K562 (cell line): ENCODE results near the gene RHEX. TPM values are rescaled to one million over a fixed set of nuclear protein-coding genes. Genes with fewer than 3 reads are reported as not detected.
"Not testable (repeated sequence)": the region's sequence is repeated elsewhere in the genome, so short reads cannot be mapped to it uniquely, and the experiment has no call there.

Experiments
- ATAC-seq: fragments of 200-7000 bp; cut with Tn5 transposase; 3 replicates; pipeline ENCODE4 v1.9.1; 2020; ENCODE audit warnings: moderate library complexity
- Bru-seq: library from RNA; stranded (reverse); fragments of 400-500 nt; gene quantifications from one replicate; lab custom pipeline; 2021; lab: Mats Ljungman, UMichigan
- BruChase-seq, 2 experiments: library from RNA; stranded (reverse); fragments of 400-500 nt; gene quantifications; one replicate each; lab custom pipeline; 2021; lab: Mats Ljungman, UMichigan
- BruUV-seq: library from RNA; stranded (reverse); fragments of 400-500 nt; replicated peaks from 2 replicates; lab custom pipeline; 2021; lab: Mats Ljungman, UMichigan
- CTCF ChIA-PET: fragments of 300-600 bp; formaldehyde crosslinking; extraction: SDS; loops from one replicate; lab custom pipeline; 2021; ENCODE audit warnings: low intra/inter-chr PET ratio; lab: Yijun Ruan, JAX
- POLR2A ChIA-PET: fragments of 300-600, 350-650 bp; sonication (Branson Sonifier 250); formaldehyde crosslinking; extraction: SDS; loops from one replicate; lab custom pipeline; 2021; ENCODE audit warnings: antibody characterized with exemption, inconsistent platforms; lab: Yijun Ruan, JAX
- DNase-seq, 4 experiments: peaks; one replicate each; pipeline versions ENCODE4 v3.0.0 to v3.0.0-alpha.2; 2011 to 2018; ENCODE audit warnings: low spot score in 3 of 4, mixed read lengths in 3 of 4; ENCODE audit errors: extremely low read depth in 1 of 4
- FAIRE-seq: peaks from 2 replicates; lab custom pipeline; 2011; peaks lifted over from hg19 to GRCh38; lab: Jason Lieb, UNC
- H2AFZ ChIP-seq: 2 replicates; pipeline ENCODE4 v1.6.0; 2011; ENCODE audit warnings: low read depth, low read length, control low read depth, inconsistent platforms
- H3K27ac ChIP-seq: fragments of 200-600 bp; 3 replicates; pipeline ENCODE4 v1.8.0; 2011; ENCODE audit warnings: low read depth, mild to moderate bottlenecking, control low read depth, inconsistent platforms, low read length, moderate library complexity, mixed read lengths; ENCODE audit errors: extremely low read depth
- H3K27me3 ChIP-seq, 2 experiments: fragments of 300-600 bp in 1 of 2; 2 replicates in 1 of 2; 3 replicates in 1 of 2; pipeline versions ENCODE4 v1.6.0 to v1.8.0; 2011; ENCODE audit warnings: inconsistent platforms in 2 of 2, low read length in 2 of 2, mild to moderate bottlenecking in 1 of 2, mixed read lengths in 1 of 2, moderate library complexity in 1 of 2; ENCODE audit not compliant: control insufficient read depth in 2 of 2, insufficient read depth in 2 of 2
- H3K36me3 ChIP-seq: fragments of 300-600 bp; 3 replicates; pipeline ENCODE4 v1.8.0; 2011; ENCODE audit warnings: mild to moderate bottlenecking, low read length, inconsistent platforms; ENCODE audit not compliant: control insufficient read depth, insufficient read depth
- H3K4me1 ChIP-seq, 2 experiments: fragments of 200-600 bp in 1 of 2; replicated peaks in 1 of 2; 2 replicates in 1 of 2; 3 replicates in 1 of 2; pipeline versions ENCODE4 v1.5.1 to v1.8.0; 2011; ENCODE audit warnings: inconsistent platforms in 2 of 2, low read length in 2 of 2, mild to moderate bottlenecking in 1 of 2, mixed read lengths in 1 of 2, moderate library complexity in 1 of 2; ENCODE audit not compliant: control insufficient read depth in 2 of 2, insufficient read depth in 2 of 2
- H3K4me2 ChIP-seq: 2 replicates; pipeline ENCODE4 v1.6.1; 2011; ENCODE audit warnings: low read length, control low read depth, inconsistent platforms, mixed read lengths; ENCODE audit not compliant: insufficient read depth
- H3K4me3 ChIP-seq: fragments of 200-600 bp; sonication (generic), shearing (Covaris generic); 2 replicates; pipeline ENCODE4 v1.5.1; 2016; ENCODE audit warnings: control low read depth, inconsistent platforms
- H3K79me2 ChIP-seq: fragments of 200-600 bp; 3 replicates; pipeline ENCODE4 v1.8.0; 2011; ENCODE audit warnings: low read length, inconsistent platforms; ENCODE audit not compliant: control insufficient read depth, insufficient read depth
- H3K9ac ChIP-seq, 2 experiments: 2 replicates each; pipeline versions ENCODE4 v1.6.0 to v1.6.1; 2011; ENCODE audit warnings: low read depth in 2 of 2, low read length in 2 of 2, control low read depth in 1 of 2, inconsistent platforms in 1 of 2, mild to moderate bottlenecking in 1 of 2, mixed read lengths in 1 of 2; ENCODE audit not compliant: insufficient read depth in 1 of 2
- H3K9me1 ChIP-seq: one replicate; pipeline ENCODE4 v1.6.0; 2011; ENCODE audit warnings: inconsistent platforms, mild to moderate bottlenecking, low read length, moderate library complexity; ENCODE audit not compliant: control insufficient read depth, insufficient read depth
- H3K9me3 ChIP-seq: replicated peaks from 2 replicates; pipeline ENCODE4 v1.5.1; 2011; ENCODE audit warnings: low read depth, low read length, inconsistent platforms; ENCODE audit not compliant: control insufficient read depth, insufficient read depth
- H4K20me1 ChIP-seq: replicated peaks from 2 replicates; pipeline ENCODE4 v1.6.1; 2011; ENCODE audit warnings: low read length, inconsistent platforms, mixed read lengths; ENCODE audit not compliant: control insufficient read depth, insufficient read depth
- HDAC1 ChIP-seq, 2 experiments: fragments of 450-650 bp; IDR thresholded peaks; 2 replicates each; pipeline ENCODE4 v1.6.1; 2016 to 2017; ENCODE audit warnings: inconsistent platforms in 1 of 2, mild to moderate bottlenecking in 1 of 2, moderate library complexity in 1 of 2
- HDAC2 ChIP-seq: fragments of 450-650 bp; IDR thresholded peaks from 2 replicates; pipeline ENCODE4 v1.6.1; 2016; ENCODE audit warnings: mild to moderate bottlenecking
- KDM1A ChIP-seq, 2 experiments: fragments of 450-650 bp; IDR thresholded peaks; 2 replicates each; pipeline ENCODE4 v1.6.1; 2016; ENCODE audit warnings: mild to moderate bottlenecking in 2 of 2
- KLF1 ChIP-seq: fragments of 450-650 bp; IDR thresholded peaks from 2 replicates; pipeline ENCODE4 v1.6.1; 2016; ENCODE audit warnings: missing genetic modification characterization, missing compliant biosample characterization
- RCOR1 ChIP-seq, 2 experiments: IDR thresholded peaks; 2 replicates each; pipeline ENCODE4 v1.6.1; 2012; ENCODE audit warnings: low read depth in 2 of 2, low read length in 2 of 2, borderline replicate concordance in 1 of 2, improper control_type of control experiment in 1 of 2
- ZNF639 ChIP-seq, 2 experiments: fragments of 200-800 bp in 1 of 2; sonication (Bioruptor generic) in 1 of 2; sonication (generic) in 1 of 2; formaldehyde crosslinking in 1 of 2; IDR thresholded peaks in 1 of 2; conservative IDR thresholded peaks in 1 of 2; 2 replicates each; pipeline versions ENCODE4 v1.5.0 to v1.6.1; 2016 to 2020; ENCODE audit warnings: missing compliant biosample characterization in 1 of 2, missing genetic modification characterization in 1 of 2, missing genetic modification reagents in 1 of 2
- WGBS: fragments of 100-300 bp; shearing (Covaris generic); methylation state at CpG from one replicate; pipeline ENCODE4 v1.1.6; 2016; ENCODE audit warnings: low coverage, mixed read lengths; ENCODE audit not compliant: insufficient coverage; ENCODE audit errors: missing lambda C conversion rate; 5-methylcytosine and 5-hydroxymethylcytosine counted together
- in situ Hi-C: fragments of 300-500 bp; cut with MboI; formaldehyde crosslinking; loops from 4 replicates; pipeline ENCODE4 v1.15.0; 2018; ENCODE audit warnings: inconsistent platforms, mixed read lengths
- intact Hi-C: fragments of 100-400 bp; cut with micrococcal nuclease; formaldehyde crosslinking; loops from 2 replicates; pipeline ENCODE4 v1.14.2; 2022
- long read RNA-seq, 3 experiments: library from polyadenylated mRNA in 2 of 3; library from RNA in 1 of 3; unstranded in 2 of 3; stranded (forward) in 1 of 3; transcript quantifications; one replicate each; pipeline ENCODE4 v2.0.0, GENCODE V29; 2019 to 2022
- polyA minus RNA-seq, 3 experiments: library from RNA; depleted of rRNA, polyadenylated mRNA; stranded (reverse); fragments of >200 nt; gene quantifications; 2 replicates each; pipeline ENCODE4 v1.2.3, GENCODE V29; 2011
- polyA plus RNA-seq, 8 experiments: library from polyadenylated mRNA; depleted of rRNA in 4 of 8; stranded (reverse) in 5 of 8; unstranded in 3 of 8; fragments of >200 nt; fragmentation: Nextera tagmentation in 2 of 8; fragmentation: Illumina TruSeq in 1 of 8; extraction: Ambion mirVana in 2 of 8; extraction: Trizol in 1 of 8; gene quantifications; 2 replicates each; pipeline versions ENCODE4 v1.2.1 to v1.2.3, GENCODE V29; 2011 to 2014; ENCODE audit warnings: inconsistent platforms in 1 of 8, missing spikeins in 1 of 8
- total RNA-seq, 7 experiments: library from RNA; depleted of rRNA in 6 of 7; stranded (reverse); fragments of >200 nt in 6 of 7; fragmentation: Illumina TruSeq in 2 of 7; extraction: Trizol in 2 of 7; gene quantifications; 2 replicates each; pipeline versions ENCODE4 v1.2.1 to v1.2.3, GENCODE V29; 2011 to 2021; ENCODE audit warnings: low replicate concordance in 1 of 7
- TF ChIP-seq, protein P1 (sequence below): sonication (generic); formaldehyde crosslinking; IDR thresholded peaks from 2 replicates; pipeline ENCODE4 v1.9.0; 2022; ENCODE audit warnings: mild to moderate bottlenecking, missing genetic modification reagents

RHEX gene, protein sequence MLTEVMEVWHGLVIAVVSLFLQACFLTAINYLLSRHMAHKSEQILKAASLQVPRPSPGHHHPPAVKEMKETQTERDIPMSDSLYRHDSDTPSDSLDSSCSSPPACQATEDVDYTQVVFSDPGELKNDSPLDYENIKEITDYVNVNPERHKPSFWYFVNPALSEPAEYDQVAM
- total RNA-seq (2011; cell fraction: chromatin; rRNA removed; ENCODE audit: low replicate concordance) = not detected in 2 replicates
- not detected in 2 replicates for total RNA-seq (2011; cell fraction: nucleolus; rRNA removed)
- total RNA-seq (2011; cell fraction: nucleoplasm; rRNA removed) = not detected in 2 replicates
- not detected in 2 replicates for total RNA-seq (2014; rRNA removed)
- not detected in 2 replicates for total RNA-seq (2014; rRNA removed; fragmentation: Illumina TruSeq; extraction: Trizol)
- total RNA-seq (2015; rRNA removed; fragmentation: Illumina TruSeq; extraction: Trizol) = not detected in 2 replicates
- total RNA-seq (2021) = not detected in 2 replicates
- polyA plus RNA-seq (2011; rRNA removed) = not detected in 2 replicates
- polyA plus RNA-seq (2011; cell fraction: cytosol; rRNA removed) = not detected in 2 replicates
- not detected in 2 replicates for polyA plus RNA-seq (2011; cell fraction: nucleus; rRNA removed)
- not detected in 2 replicates for polyA plus RNA-seq (2012)
- not detected in 2 replicates for polyA plus RNA-seq (2014; fragmentation: Illumina TruSeq; extraction: Trizol)
- not detected for polyA plus RNA-seq (2014; fragmentation: Nextera tagmentation; extraction: Ambion mirVana)
- polyA plus RNA-seq (2014; rRNA removed) = not detected in 2 replicates
- not detected in 2 replicates for polyA minus RNA-seq (2011; rRNA and poly(A)+ RNA removed)
- not detected in 2 replicates for polyA minus RNA-seq (2011; cell fraction: cytosol; rRNA and poly(A)+ RNA removed)
- polyA minus RNA-seq (2011; cell fraction: nucleus; rRNA and poly(A)+ RNA removed) = not detected in 2 replicates
- percentile 3 among the genes with signal in this experiment for Bru-seq, nascent RNA
- BruChase-seq, experiment 1, labeled RNA remaining after a 2-hour chase = not detected
- not detected for BruChase-seq, experiment 2, labeled RNA remaining after a 6-hour chase
- long read RNA-seq, experiment 1 = 0 reads
- long read RNA-seq, experiment 2 = 0 reads
- long read RNA-seq, experiment 3 = 0 reads

- in situ Hi-C loops, BruUV-seq, H2AFZ ChIP-seq, H3K9ac ChIP-seq, H3K9me3 ChIP-seq, CTCF ChIA-PET, H3K27ac ChIP-seq, H4K20me1 ChIP-seq, H3K9me1 ChIP-seq, DNase-seq, ATAC-seq, H3K4me3 ChIP-seq, FAIRE-seq, H3K4me2 ChIP-seq, H3K4me1 ChIP-seq, intact Hi-C loops, H3K36me3 ChIP-seq, H3K79me2 ChIP-seq: not testable (repeated sequence)
- peak; percentile 94 to 97 for TF ChIP-seq KDM1A (IDR thresholded peaks at IDR 0.05)
- peak in 1 of 2 experiments; percentile 67; a peak in 1 of 4 replicates for TF ChIP-seq RCOR1 (IDR thresholded peaks at IDR 0.05; ENCODE audit: borderline replicate concordance in 1 of 2, low read depth in 2 of 2, low read length in 2 of 2)
- TF ChIP-seq KLF1 = 0 out of 2 replicates have a peak, but pooled peaks have one; percentile 17
- TF ChIP-seq HDAC1 (IDR thresholded peaks at IDR 0.05) = peak in 1 of 2 experiments; percentile 87; a peak in 2 of 4 replicates
- TF ChIP-seq, protein P1, sequence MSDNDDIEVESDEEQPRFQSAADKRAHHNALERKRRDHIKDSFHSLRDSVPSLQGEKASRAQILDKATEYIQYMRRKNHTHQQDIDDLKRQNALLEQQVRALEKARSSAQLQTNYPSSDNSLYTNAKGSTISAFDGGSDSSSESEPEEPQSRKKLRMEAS (CRISPR knock-in tag) = 0 out of 2 replicates have a peak, but pooled peaks have one; percentile 16
- 0 out of 4 replicates have a peak, but pooled peaks of 1 of the 2 experiments have one; percentile 19 for TF ChIP-seq ZNF639 (CRISPR knock-in tag; conservative IDR thresholded peaks at IDR 0.05 in 1 of 2, IDR thresholded peaks at IDR 0.05 in 1 of 2)
- TF ChIP-seq HDAC2 = peak; percentile 35; the same call in 1 of the 2 replicates
- 3% methylated on average over 17 of the region's 17 CpGs for whole genome bisulfite sequencing
- peaks cover 34 to 50% of the 10 kb centered on the region in 2 experiments for H3K27me3 ChIP-seq
- POLR2A ChIA-PET = interaction anchor here (0.9 kb wide), 1 partner anchor 14 kb away, joined by 3 read pairs; no protein-coding TSS in a partner anchor
These were observed at the start of gene RHEX for GRCh38 chr1:206052919-206053610. Gene RHEX (plus strand): TSS chr1:206053173. CDS start chr1:206097829, 44,656 bp downstream.
